Activated CD4-positive, alpha-beta T cell treated with anti-CD3 and anti-CD28 coated beads, Interleukin-2, Interleukin-4, amounts not matched to agents 100 ng/mL and 50 ng/mL, durations not matched to agents 16 hours and 8 hours (primary cell): ENCODE measurements around the gene SYNE3.
A peak's percentile ranks its signal among the peaks of the same experiment; 100 is the strongest.

ENCODE experiments used
- DNase-seq: peaks from one replicate; pipeline ENCODE4 v3.0.0-alpha.2; 2020; ENCODE audit warnings: low spot score

SYNE3 gene

DNA sequence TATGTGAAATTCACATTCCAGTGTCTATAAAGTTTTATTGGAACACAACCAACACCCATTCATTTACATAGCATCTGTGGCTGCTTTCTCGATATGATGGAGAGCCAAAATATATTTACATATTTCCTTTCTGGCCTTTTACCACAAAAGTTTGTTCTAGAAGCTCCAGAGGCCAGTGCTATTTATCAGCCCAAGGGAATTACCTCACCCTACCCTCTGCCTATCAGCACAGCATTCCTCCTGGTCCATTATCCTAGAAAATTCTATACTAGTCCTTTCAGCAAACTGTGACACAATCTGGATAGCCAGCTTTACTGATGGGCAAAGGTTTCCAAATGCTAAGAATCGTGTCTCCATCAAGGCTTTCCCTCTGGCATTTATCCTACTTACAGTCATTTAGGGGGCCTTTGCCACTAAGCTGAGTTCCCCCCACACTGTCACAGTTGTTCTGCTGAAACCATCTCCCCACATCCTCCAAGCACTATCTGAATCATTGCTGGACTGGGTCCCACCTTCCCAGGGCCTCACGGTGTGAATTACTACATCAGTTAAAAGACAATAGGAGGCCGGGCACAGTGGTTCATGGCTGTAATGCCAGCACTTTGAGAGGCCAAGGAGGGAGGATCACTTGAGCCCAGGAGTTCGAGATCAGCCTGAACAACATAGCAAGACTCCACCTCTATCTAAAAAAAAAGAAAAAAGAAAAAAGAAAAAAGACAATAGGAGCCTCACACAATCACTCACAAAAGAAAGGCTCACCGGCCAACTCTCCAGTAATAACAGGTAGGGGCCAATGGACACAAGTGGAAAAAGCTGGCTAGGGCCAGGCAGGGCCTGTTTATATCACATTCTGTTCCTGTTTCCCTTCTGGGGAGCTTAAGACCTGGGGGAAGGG, 12.1 kb downstream of the SYNE3 start:
- DNase-seq: peak; percentile 70

DNA sequence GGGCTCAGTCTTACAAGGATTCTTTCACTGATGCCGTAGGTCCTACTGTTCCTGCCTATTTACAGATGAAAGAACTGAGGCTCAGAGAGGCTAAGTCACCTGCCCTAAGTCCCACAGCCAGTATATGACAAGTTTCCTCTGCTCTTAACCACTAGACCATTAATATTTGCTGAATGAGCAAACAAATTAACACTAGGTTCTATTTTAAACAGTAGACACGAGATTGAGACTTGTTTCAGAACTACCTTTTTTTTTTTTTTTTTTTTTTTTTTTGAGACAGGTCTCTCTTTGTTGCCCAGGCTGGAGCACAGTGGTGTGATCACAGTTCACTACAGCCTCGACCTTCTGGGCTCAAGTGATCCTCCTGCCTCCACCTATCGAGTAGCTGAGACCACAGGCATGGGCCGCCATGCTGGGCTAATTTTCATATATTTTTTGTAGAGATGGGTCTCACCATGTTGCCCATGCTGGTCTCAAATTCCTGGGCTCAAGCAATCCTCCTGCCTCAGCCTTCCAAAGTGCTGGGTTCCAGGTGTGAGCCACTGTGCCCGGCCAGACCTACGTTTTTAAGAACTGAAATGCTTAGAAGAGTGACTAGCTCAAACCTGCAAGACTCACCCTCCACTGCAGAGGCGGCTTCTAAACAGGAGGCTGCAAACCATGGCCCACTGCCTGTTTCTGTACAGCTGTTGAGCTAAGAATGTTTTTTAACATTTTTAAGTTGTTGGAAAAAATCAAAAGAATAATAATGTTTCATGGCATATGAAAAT, 12.9 kb downstream of the SYNE3 start:
- DNase-seq: no peak

DNA sequence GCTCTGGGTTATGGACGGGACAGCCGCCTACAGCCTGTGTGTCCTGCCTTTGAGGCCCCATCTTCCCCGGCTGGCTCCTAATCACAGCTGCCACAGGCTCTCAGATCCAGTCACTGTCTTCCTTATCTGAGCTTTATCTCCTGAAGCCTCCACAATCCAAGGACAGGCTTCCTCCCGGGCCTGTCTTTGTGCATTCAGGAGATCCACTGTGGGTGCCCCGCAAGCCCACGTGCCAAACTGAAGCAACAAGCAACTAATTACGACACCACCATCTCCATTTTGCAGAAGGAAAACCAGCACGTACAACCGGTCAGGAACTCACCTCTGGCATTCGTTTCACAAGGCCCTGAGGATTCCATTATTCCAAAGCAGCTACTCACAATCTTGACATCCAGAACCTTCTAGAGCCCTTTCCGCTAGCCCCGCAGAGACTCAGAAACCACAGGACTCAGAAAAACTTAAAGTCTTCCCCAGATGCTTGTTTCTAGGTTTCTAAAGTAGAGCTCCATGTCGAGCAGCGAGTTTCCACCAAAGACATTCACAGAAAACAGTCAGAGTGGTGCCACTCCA, 14.0 kb downstream of the SYNE3 start:
- DNase-seq: no peak

DNA sequence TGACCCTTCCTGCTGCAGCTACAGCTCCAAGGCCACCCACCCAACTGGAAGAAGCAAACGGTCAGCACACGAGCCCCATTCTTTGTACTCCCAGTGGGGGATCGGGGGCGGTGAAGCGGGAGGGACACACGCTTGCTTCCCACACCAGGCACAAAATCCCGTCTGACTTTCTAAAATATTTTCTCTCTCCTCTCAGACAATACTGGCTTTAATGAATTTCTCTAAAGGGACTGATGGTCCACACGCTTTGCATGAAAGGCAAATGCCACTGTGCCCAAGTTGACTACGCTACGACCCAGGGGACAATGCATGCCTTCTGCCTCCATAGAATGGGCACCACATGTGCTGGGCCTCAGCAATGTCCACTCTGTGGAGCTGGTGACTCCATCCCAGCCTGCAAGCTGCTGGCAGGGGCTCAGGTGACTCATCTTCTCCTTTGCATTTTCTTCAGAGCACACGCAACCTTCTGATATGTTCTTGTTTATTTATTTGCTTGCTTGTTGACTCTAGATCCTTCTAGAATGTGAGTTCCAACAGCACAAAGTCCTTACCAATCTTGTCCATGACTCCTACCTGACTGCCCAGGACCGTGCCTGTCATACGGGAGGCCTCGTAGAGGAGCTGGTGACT, 15.6 kb downstream of the SYNE3 start:
- no peak for DNase-seq

DNA sequence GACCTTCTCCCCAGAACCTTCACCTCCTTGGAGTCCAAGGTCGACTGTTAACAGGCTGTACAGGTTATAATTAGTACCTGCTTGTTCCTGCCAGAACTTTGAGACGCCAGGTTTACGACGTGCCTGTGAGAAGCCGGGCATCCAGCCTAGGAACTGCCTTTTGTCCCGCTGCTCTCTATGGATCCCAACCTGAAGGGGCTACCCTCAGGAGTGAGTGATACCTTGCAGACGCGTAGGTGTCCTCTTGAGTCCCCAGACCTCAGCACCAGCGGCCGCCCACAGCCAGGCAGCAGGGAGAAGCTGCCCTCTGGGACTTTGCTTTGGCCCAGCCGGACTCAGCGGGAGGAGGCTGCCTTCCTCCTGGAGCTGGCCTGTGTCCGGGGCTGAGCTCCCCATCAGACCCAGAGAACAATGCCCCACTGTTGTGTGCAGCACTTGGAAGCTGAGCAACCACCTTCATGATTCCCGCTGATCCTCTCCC, 16.2 kb downstream of the SYNE3 start:
- no peak for DNase-seq

DNA sequence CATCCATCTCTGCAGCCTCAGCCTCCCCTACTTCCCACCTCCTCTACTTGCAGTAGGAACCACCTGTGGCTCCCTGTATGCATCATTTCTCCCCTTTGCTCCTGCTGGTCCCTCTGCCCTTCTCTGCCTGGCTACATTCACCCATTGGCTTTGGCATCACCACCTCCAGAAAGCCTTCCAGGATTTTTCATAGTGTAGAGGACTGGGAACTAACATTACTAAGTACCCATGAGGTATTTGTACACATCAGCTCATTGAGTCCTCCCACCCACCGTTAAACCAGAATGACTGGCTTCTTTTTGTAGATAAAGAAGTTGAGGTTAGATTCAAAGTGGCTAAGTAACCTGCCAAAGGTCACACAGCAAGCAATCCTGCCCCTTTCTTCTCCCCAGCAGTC, 17.1 kb downstream of the SYNE3 start:
- no peak for DNase-seq

DNA sequence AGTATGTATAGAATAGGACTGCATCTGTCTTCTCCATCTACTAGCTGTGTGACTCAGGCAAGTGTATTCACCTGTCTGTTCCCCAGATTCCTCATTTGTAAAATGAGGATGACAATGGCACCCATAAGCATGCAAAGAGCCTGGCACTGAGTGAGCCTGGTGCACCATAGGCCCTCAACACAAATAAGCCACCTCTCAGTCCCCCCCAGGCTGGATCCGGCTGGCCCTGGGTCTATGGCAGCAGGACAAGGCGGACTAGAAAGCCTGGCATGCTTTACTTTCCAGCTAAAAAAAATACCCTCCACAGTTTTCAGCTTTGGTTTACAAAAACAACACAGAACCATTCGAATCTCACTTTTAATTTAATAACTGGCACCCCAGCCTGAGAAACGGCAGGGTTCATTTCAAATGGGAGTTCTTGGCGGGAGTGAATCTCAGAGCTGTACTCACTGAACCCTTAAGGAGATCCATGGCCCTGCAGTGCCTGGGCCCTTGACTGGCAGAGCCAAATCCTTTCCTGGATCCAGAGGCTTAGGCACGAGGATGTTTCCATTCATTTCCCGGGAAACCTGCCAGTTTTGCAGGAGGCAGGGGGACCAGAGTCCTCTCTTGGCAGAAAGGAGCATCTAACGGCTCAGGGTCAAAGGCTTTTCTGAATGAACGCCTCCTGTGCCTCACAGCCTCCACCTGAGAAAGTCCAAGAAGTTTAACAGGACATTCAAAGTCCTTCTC, 17.7 kb downstream of the SYNE3 start:
- no peak for DNase-seq

DNA sequence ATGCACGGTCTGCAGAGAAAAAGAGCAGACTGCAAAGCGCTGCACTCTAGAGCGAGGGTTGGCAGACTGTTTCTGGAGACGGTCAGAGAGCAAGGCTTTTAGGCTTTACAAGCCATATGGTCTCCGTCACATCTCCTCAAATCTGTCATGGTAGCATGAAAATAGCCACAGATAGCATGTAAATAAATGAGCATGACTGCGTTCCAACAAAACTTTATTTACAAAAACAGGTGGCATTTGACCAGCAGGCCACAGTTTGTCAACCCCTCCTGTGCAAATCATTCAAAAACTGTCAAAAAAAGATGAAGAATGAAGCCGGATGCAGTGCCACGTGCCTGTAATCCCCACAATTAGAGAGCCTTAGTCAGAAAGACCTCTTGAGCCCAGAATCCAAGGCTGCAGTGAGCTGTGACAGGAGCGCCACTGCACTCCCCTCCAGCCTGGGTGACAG, 18.9 kb downstream of the SYNE3 start:
- DNase-seq: no peak

DNA sequence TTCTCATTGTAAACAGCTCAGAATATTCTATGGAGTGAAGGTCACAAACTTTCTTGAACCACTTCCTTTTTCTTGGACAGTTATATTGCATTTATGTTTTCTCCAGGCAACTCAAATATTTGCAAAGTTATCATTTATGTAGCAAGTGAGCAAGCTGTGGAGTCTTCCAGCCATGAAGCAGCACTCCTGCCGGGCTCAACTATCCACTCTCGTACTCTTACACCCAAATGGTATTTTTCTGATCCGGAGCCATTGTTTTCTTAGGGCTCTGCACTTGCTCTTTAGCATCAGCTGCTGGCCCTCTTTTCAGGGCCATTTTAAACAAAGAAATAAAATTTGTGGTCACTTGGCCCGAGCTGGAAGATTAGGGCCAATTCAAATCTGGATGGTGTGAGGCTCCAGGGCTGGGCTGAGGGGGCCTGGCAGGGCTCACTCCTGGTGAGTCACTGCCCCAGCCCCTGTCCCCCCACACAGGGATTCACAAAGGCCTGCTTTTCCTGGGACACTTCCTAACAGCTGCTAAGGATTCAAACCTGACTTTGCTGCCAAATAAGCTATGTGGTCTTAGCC, 19.7 kb downstream of the SYNE3 start:
- no peak for DNase-seq

DNA sequence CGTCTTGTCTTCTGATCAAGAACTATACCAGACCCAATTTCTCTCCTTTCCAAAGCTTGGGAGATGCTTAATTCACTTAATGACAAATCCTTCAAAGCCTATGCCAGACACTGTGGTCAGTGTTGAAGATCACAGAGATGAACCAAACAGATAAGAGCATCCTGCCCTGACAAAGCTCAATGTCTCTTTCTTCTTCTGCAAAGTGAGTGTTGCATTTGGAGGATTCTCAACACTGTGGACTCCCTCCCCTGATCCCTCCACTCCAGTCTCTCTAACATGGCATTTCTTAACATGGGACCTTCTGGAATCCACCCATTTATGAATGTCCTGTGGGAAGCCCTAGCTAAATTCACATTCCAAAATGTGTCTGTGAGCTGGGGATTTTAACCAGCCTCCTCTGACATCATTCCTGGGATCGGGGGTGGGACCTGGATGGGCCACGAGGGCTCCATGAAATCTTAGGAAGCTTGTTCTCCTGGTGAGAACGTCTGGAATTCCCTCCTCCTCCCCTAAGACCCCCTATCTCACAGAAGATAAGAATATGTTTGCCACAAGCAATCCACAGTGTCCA, 20.3 kb downstream of the SYNE3 start:
- peak; percentile 63 for DNase-seq

DNA sequence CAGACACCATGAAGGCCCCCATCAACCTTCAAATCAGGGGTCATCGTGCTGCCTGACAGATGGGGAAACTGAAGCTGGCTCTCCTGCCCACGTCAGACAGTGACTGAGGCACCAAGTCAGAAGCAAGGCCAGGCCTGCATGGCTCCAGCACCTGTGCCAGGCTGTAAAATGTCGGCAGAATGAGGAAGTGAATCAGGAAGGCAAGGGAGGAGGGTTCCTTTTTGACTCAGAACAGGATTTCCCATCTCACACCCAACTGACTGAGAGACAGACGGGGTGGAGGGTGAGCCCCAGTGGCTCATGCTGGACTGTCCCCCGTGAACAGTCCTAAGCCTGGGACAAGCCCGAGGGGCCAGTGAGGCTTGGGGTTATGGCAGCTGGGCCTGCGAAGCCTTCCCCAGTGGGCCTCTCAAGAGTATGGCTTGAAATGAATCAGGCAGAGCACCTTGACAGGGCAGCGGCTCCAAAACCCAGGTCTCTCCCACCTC, 20.9 kb downstream of the SYNE3 start:
- peak; percentile 73 for DNase-seq

DNA sequence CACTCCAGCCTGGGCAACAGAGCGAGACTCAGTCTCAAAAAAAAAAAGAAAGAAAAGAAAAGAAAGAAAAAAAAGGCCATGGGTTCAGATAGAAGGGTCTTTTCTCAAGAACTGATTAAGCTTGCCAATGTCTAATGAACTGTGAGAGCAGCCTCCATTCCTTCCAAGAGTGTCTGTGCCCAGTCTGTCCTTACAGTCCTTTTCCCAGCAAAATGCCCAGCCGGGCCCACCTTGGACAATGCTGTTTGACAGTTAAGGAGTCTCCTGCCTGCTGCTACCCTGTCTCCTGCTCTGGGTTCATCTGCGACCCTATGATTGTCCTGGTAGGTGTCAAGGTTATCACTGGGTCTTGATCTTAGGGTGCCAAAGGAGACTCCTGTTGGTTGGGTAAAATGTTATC, 21.4 kb downstream of the SYNE3 start:
- DNase-seq: no peak

DNA sequence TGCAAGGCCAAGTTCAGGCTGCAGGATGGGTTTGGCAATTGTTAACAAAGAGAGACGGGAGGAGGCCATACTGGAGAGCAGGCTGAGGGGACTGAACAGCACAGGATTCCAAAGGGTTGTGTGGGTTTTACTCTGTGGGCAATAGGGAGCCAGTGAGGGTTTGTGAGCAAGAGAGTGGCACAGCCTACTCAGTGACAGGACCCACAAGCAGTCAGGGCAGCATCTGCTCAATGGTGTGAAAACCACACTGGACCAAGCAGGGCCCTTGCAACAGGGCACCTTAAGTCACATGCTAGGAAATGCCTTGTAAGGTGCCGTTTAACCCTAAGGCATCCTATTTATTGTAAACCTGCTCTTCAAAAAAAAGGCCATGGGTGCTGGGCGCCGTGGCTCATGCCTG, 22.0 kb downstream of the SYNE3 start:
- DNase-seq: no peak

DNA sequence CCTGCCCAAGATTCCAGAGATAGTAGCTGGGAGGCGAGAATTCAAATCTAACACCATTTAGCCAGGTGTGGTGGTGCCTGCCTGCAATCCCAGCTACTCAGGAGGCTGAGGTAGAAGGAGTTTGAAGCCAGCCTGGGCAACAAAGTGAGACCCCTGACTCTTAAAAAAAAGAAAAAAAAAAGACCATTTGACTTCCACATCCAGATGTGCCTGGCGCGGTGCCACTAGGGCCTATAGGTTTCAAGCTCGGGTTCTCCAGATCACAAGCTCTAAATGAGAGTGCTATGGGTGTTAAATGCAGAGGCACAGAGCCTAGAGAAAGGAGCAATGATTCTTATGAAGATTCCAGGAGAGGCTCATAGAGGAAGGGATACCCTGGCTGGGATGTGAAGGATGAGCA, 22.5 kb downstream of the SYNE3 start:
- DNase-seq: no peak

DNA sequence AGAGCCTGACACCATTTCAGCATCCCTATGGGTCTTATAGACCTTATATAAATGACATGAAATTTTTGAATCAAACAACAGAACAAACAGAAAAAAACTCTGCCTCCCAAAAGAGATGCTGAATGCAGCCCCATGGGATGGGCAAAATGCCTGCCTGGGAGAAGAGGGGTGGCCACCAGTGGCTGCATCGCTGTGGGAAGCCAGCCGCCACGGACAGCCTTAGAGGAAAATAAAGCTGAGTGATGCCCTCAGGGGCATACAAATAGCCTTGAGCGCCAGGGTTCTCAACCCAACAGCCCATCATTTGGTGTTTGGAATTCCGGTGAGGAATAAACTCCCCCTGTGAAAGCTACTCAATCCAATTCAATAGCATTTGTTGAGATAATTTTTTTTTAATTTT, 22.9 kb downstream of the SYNE3 start:
- no peak for DNase-seq

DNA sequence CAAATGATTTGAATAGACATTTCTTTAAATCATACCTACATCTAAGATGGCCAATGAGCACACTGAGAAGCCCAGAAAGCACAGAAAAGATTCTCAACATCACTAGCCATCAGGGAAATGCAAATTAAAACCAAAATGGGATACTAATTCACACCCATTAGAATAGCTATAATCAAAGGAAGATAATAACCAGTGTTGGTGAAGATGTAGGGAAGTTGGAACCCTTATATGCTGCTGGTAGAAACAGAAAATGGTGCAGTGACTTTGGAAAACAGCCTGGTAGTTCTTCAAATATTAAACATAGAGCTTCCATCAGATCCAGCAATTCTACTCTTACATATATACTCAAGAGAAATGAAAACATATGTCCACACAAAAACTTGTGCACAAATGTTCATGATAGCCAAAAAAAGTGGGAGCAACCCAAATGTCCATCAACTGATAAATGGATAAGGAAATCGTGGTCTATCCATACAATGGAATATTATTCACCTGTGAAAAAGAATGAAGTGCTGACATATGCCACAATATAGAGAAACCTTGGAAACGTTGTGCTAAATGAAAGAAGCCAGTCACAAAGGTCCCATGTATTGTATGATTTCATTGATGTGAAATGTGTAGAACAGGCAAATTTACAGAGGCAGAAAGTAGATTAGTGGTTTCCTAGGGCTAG, 24.4 kb downstream of the SYNE3 start:
- no peak for DNase-seq

DNA sequence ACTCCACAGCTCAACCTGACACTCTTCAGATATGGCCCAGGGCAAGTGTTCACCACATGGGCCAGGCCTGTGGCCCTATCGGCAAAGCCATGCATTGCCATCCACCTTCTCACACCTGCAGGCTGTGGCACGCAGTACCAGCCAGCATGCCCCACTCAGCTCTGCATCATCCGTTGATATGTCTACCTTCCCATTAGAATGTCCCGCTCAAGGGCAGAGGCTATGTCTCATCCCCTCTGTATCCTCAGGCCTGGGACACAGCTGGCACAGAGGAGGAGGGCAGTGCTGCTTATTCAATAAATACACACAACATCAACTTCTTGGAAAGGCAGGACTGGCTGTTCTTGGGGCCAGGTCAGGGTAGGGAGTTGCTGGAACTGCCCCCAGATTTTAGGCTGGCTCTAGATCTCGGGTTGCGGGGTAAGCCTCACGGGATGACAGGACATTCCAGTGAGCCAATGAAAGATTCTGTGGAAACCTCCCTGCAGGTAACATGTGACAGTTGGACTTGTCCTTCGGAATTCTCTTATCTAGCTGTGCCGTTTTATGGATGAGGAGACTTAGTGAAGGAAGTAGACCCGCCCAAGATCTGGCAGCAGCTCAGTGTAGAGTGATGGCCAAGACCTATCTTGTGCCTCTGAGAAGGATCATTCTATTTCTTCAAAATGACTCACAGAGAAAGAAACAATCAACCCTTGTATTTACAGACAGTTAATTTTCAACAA, 25.6 kb downstream of the SYNE3 start:
- DNase-seq: no peak

DNA sequence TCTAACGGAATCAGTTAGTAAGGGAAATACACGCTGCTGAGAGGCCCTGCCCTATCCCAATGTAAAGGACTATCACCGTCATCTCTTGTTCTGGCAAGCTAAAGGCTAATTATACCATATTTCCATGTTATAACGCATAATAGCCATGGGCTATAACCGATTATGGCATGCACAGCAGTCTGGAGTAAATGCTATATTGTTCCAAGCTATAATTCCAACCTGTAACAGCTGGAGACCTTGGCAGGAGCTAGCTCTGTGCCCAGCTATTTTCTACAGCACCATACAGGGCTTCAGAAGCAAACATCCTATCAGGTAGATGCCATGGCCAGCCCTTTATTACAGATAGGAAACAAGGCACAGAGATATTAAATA, 26.3 kb downstream of the SYNE3 start:
- no peak for DNase-seq
